Measurements from ENCODE around the gene FADS3. TPM values are rescaled to one million over a fixed set of nuclear protein-coding genes. Genes with fewer than 3 reads are reported as not detected.

The FADS3 gene
- total RNA-seq, 2 experiments from 2014 or later = 3.8 to 4.5 TPM

GRCh38 chr11:61862714-61863547 lies 28.4 kb downstream of the FADS3 start:
- H3K4me1 Mint-ChIP-seq (ENCODE audit: low read depth) = no peaks in the 10 kb centered on the region
- H3K36me3 Mint-ChIP-seq (ENCODE audit: low read depth) = peaks cover 52% of the 10 kb centered on the region
- H3K9me3 Mint-ChIP-seq (ENCODE audit: insufficient read depth) = no peaks in the 10 kb centered on the region
- ATAC-seq (no peak), DNase-seq (no peak)
- H3K27me3 Mint-ChIP-seq (ENCODE audit: low read depth) = no peaks in the 10 kb centered on the region
- POLR2A ChIA-PET = interaction anchor here (0.6 kb wide), 1 partner anchor 52 kb away, joined by 4 read pairs; no protein-coding TSS in a partner anchor
- CTCF ChIA-PET = no interaction called here
- no peak overlapping the region for H3K27ac Mint-ChIP-seq
- no peak overlapping the region for H3K4me3 Mint-ChIP-seq

DNA sequence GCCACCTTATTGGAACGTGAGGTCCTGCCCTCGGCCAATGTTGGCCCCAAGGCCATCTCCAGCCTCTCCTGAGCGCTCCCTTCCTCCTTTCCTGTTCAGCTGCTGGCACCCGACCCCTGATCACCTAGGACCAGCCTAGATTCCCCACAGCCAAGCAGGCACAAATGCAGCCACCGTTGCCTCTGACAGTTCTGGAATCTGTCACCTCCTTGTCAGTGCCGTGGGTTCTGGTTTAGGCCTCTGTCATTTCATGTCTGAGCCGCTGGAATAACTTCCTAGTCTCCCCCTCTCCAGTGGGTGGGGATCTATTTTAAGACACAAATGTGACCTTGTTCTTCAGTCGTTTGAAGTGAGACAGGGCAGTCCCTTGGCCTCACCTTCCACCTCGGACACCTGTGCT lies 29.7 kb downstream of the FADS3 start:
- DNase-seq (no peak), ATAC-seq (no peak)
- POLR2A ChIA-PET = no interaction called here
- Mint-ChIP-seq H3K27ac (peak overlapping the region; percentile 74), H3K36me3 (ENCODE audit: low read depth) (peaks cover 58% of the 10 kb centered on the region), H3K4me1 (ENCODE audit: low read depth) (no peaks in the 10 kb centered on the region), H3K4me3 (no peak overlapping the region), H3K27me3 (ENCODE audit: low read depth) (no peaks in the 10 kb centered on the region), H3K9me3 (ENCODE audit: insufficient read depth) (no peaks in the 10 kb centered on the region)
- CTCF ChIA-PET = interaction anchor here (1.0 kb wide), 1 partner anchor 37 kb away, joined by 3 read pairs; no protein-coding TSS in a partner anchor

DNA sequence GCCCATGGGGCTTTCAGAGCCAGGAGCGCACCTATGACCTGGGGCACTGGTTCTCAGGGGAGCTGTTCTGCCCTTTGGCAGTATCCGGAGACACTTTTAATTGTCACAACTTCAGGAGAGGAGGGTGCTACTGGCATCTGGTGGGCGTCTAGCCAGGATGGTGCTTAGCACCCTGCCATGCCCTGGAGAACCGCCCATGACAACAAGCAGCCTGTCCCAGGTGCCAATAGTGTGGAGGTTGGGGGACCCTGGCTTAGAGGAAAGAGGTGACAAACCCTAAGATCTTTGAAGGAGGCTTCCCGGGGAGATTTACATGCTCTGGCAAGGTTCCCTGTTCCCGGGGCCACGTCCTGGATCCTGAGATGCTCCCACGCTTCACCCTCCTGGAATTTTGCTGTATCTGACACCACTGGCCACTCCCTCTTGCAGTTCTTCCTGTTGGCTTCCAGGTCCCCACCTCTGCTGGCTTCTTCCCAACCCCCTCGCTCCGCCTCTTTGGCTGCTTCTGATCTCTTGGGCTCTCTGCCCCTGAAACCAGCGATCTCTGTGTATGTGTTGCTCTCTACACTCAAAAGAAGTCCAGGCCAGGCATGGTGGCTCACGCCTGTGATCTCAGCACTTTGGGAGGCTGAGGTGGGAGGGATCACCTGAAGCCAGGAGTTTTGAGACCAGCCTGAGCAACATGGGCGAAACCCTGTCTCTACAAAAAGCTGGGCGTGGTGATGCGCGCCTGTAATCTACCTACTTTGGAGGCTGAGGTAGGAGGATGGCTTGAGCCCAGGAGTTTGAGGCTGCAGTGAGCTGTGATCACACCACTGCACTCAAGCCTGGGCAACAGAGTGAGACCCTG lies 31.1 kb downstream of the FADS3 start:
- H3K9me3 Mint-ChIP-seq (ENCODE audit: insufficient read depth) = no peaks in the 10 kb centered on the region
- peaks cover 60% of the 10 kb centered on the region for H3K36me3 Mint-ChIP-seq (ENCODE audit: low read depth)
- H3K27me3 Mint-ChIP-seq (ENCODE audit: low read depth) = no peaks in the 10 kb centered on the region
- H3K4me3 Mint-ChIP-seq = no peak overlapping the region
- ATAC-seq (no peak), DNase-seq (no peak)
- ChIA-PET POLR2A (no interaction called here), CTCF (interaction anchor here (1.0 kb wide), 1 partner anchor 38 kb away, joined by 3 read pairs; no protein-coding TSS in a partner anchor)
- H3K27ac Mint-ChIP-seq = no peak overlapping the region
- H3K4me1 Mint-ChIP-seq (ENCODE audit: low read depth) = no peaks in the 10 kb centered on the region

- ATAC-seq (no peak), DNase-seq (no peak)
- Mint-ChIP-seq H3K36me3 (ENCODE audit: low read depth) (peaks cover 63% of the 10 kb centered on the region), H3K4me1 (ENCODE audit: low read depth) (no peaks in the 10 kb centered on the region), H3K4me3 (no peak overlapping the region), H3K9me3 (ENCODE audit: insufficient read depth) (no peaks in the 10 kb centered on the region), H3K27me3 (ENCODE audit: low read depth) (no peaks in the 10 kb centered on the region), H3K27ac (no peak overlapping the region)
- ChIA-PET POLR2A (no interaction called here), CTCF (no interaction called here)
Measured at GRCh38 chr11:61855939-61856680, 35.2 kb downstream of the FADS3 start.

- peaks cover 64% of the 10 kb centered on the region for H3K36me3 Mint-ChIP-seq (ENCODE audit: low read depth)
- H3K27ac Mint-ChIP-seq = no peak overlapping the region
- ATAC-seq (no peak), DNase-seq (no peak)
- ChIA-PET POLR2A (no interaction called here), CTCF (interaction anchor here (1.4 kb wide), 1 partner anchor 25 kb away, joined by 6 read pairs; no protein-coding TSS in a partner anchor)
- no peaks in the 10 kb centered on the region for H3K27me3 Mint-ChIP-seq (ENCODE audit: low read depth)
- no peaks in the 10 kb centered on the region for H3K9me3 Mint-ChIP-seq (ENCODE audit: insufficient read depth)
- H3K4me1 Mint-ChIP-seq (ENCODE audit: low read depth) = no peaks in the 10 kb centered on the region
- H3K4me3 Mint-ChIP-seq = no peak overlapping the region
Measured at GRCh38 chr11:61854966-61855714, 36.2 kb downstream of the FADS3 start.

GRCh38 chr11:61854206-61854895 lies 37.0 kb downstream of the FADS3 start:
- ChIA-PET POLR2A (no interaction called here), CTCF (interaction anchor here (1.4 to 1.6 kb wide), 2 partner anchors 24 to 228 kb away, joined by 4 to 6 read pairs; no protein-coding TSS in a partner anchor)
- DNase-seq = no peak
- no peaks in the 10 kb centered on the region for H3K4me1 Mint-ChIP-seq (ENCODE audit: low read depth)
- no peak overlapping the region for H3K27ac Mint-ChIP-seq
- H3K4me3 Mint-ChIP-seq = no peak overlapping the region
- peaks cover 64% of the 10 kb centered on the region for H3K36me3 Mint-ChIP-seq (ENCODE audit: low read depth)
- H3K9me3 Mint-ChIP-seq (ENCODE audit: insufficient read depth) = no peaks in the 10 kb centered on the region
- no peak for ATAC-seq
- H3K27me3 Mint-ChIP-seq (ENCODE audit: low read depth) = no peaks in the 10 kb centered on the region

DNA sequence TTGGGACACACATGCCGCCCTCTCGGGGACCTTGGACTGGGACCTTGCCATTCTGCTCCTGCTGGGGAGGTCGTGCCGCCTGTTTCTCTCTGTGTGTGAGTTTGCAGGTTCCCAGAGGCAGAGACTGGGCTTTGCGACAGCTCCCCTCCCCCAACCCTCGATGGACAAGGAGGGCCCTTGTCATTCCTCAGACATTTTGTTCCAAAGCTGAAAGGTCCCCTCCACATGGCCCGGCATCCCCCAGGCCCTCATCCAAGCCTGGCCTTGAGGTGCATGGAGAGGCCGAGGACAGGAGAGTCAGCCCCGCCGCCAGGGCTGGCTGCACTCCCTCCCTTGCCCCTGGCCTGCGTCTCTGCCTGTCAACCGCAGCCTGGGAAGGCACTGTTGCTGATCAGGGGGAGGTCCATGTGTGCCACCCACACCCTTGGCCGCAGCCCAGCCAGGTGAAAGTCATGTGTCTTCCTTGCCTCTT lies 37.6 kb downstream of the FADS3 start:
- peaks cover 58% of the 10 kb centered on the region for H3K36me3 Mint-ChIP-seq (ENCODE audit: low read depth)
- POLR2A ChIA-PET = no interaction called here
- no peaks in the 10 kb centered on the region for H3K27me3 Mint-ChIP-seq (ENCODE audit: low read depth)
- no peaks in the 10 kb centered on the region for H3K4me1 Mint-ChIP-seq (ENCODE audit: low read depth)
- peak overlapping the region; percentile 40 for H3K27ac Mint-ChIP-seq
- no peaks in the 10 kb centered on the region for H3K9me3 Mint-ChIP-seq (ENCODE audit: insufficient read depth)
- no peak overlapping the region for H3K4me3 Mint-ChIP-seq
- CTCF ChIA-PET = interaction anchor here (1.4 to 1.6 kb wide), 2 partner anchors 24 to 229 kb away, joined by 4 to 6 read pairs; no protein-coding TSS in a partner anchor
- DNase-seq = no peak
- ATAC-seq = no peak

GRCh38 chr11:61851900-61852295 lies 39.4 kb downstream of the FADS3 start:
- H3K9me3 Mint-ChIP-seq (ENCODE audit: insufficient read depth) = no peaks in the 10 kb centered on the region
- DNase-seq (no peak), ATAC-seq (no peak)
- CTCF ChIA-PET = no interaction called here
- H3K36me3 Mint-ChIP-seq (ENCODE audit: low read depth) = peaks cover 66% of the 10 kb centered on the region
- no peaks in the 10 kb centered on the region for H3K4me1 Mint-ChIP-seq (ENCODE audit: low read depth)
- H3K4me3 Mint-ChIP-seq = no peak overlapping the region
- peak overlapping the region; percentile 72 for H3K27ac Mint-ChIP-seq
- POLR2A ChIA-PET = no interaction called here
- H3K27me3 Mint-ChIP-seq (ENCODE audit: low read depth) = no peaks in the 10 kb centered on the region

- Mint-ChIP-seq H3K4me1 (ENCODE audit: low read depth) (peaks cover 1% of the 10 kb centered on the region), H3K27ac (no peak overlapping the region), H3K36me3 (ENCODE audit: low read depth) (peaks cover 69% of the 10 kb centered on the region), H3K27me3 (ENCODE audit: low read depth) (no peaks in the 10 kb centered on the region), H3K9me3 (ENCODE audit: insufficient read depth) (no peaks in the 10 kb centered on the region), H3K4me3 (no peak overlapping the region)
- no peak for DNase-seq
- POLR2A ChIA-PET = no interaction called here
- no peak for ATAC-seq
- CTCF ChIA-PET = no interaction called here
Measured at GRCh38 chr11:61851113-61851899, 40.0 kb downstream of the FADS3 start.

DNA sequence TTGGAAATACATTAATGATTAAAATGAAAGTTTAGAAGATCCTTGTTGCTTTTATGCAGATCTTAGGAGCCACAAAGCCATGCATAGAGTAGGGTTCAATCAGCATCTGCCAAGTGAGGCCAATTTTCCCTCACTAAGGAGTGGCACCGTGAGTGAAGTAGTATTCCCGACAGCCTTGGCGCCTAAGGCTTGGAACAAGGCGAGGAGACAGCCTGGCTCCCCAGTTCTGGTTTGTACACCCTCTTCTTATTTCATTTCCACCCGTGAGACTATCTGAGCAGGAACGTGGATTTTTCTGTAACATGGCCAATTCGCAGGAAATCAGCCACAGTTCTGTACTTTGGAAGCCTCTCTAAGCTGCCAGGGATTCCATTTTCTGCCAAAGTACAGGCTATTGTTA lies 40.7 kb downstream of the FADS3 start:
- Mint-ChIP-seq H3K27ac (no peak overlapping the region), H3K27me3 (ENCODE audit: low read depth) (no peaks in the 10 kb centered on the region), H3K4me1 (ENCODE audit: low read depth) (peaks cover 2% of the 10 kb centered on the region), H3K36me3 (ENCODE audit: low read depth) (peaks cover 73% of the 10 kb centered on the region), H3K9me3 (ENCODE audit: insufficient read depth) (no peaks in the 10 kb centered on the region), H3K4me3 (no peak overlapping the region)
- ChIA-PET POLR2A (no interaction called here), CTCF (no interaction called here)
- DNase-seq (no peak), ATAC-seq (no peak)

Data from activated CD8-positive, alpha-beta T cell treated with anti-CD3 and anti-CD28 coated beads, Interleukin-2, amount 10 ng/mL, durations not matched to agents 7 days and 5 days (primary cell).